Measurements from ENCODE around the gene SLCO1A2. TPM values are rescaled to one million over a fixed set of nuclear protein-coding genes. Genes with fewer than 3 reads are reported as not detected.

The SLCO1A2 gene
- total and polyA plus RNA-seq, 2 donors (not counting 3 experiments of a cell fraction or from before 2014, with no cell fraction given), result not detected

DNA sequence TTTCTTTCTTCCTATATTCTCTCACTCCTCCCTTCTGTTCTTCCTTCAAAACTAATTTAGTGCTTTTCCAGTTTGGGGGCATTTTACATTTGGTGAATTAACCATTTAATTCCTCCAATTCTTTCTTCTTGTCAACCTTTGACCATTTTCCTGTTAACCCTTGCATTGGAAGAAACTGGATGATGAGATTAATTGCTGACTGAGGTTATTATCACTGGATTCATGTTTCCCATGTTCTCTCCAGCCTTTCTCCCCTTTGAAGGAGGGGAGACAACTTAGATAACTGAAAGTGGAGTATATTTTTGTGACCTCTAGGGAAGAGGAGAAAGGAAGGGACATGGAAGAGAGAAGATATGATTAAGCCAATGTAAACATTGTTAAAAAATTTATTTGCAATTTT, 70.5 kb downstream of the SLCO1A2 start:
- FAIRE-seq, result no peak

More for the DNA sequence above, 70.5 kb downstream of the SLCO1A2 start:
- no TSS peak for BruUV-seq (replicated peaks)
- H3K36me3 ChIP-seq (ENCODE audit: control insufficient read depth in 2 of 2, extremely low read depth in 1 of 2, insufficient read depth in 2 of 2, low read length in 2 of 2), result no peaks in the 10 kb centered on the region
- no peak overlapping the region for H2AFZ ChIP-seq (ENCODE audit: low read depth, low read length)
- H4K20me1 ChIP-seq (replicated peaks; ENCODE audit: control insufficient read depth, extremely low read depth, insufficient read depth, low read length), result no peaks in the 10 kb centered on the region
- H3K4me2 ChIP-seq (ENCODE audit: insufficient read depth, low read length), result no peak overlapping the region
- dilution Hi-C loops (cut with MboI; ENCODE audit: extremely low pct_ligation_motif_present, low sequenced_read_pairs), result no loop called here
- H3K27ac ChIP-seq (ENCODE audit: insufficient read depth, low read depth, low read length), result no peak overlapping the region
- no peak for DNase-seq (ENCODE audit: low read depth, low spot score)
- no peak overlapping the region for H3K9ac ChIP-seq (replicated peaks; ENCODE audit: extremely low read depth, insufficient read depth, low read length)
- peaks cover 5 to 10% of the 10 kb centered on the region in 2 experiments for H3K27me3 ChIP-seq (ENCODE audit: control insufficient read depth in 2 of 2, insufficient read depth in 2 of 2, low read length in 2 of 2)
- no peak overlapping the region for H3K4me3 ChIP-seq (replicated peaks in 1 of 3; ENCODE audit: insufficient read depth in 1 of 3, low read depth in 1 of 3, low read length in 3 of 3)
- no peaks in the 10 kb centered on the region for H3K9me1 ChIP-seq (replicated peaks; ENCODE audit: control insufficient read depth, extremely low read depth, insufficient read depth, low read length)
- ChIA-PET CTCF (no interaction called here), POLR2A (no interaction called here)
- H3K79me2 ChIP-seq (ENCODE audit: control insufficient read depth, insufficient read depth, low read length), result no peaks in the 10 kb centered on the region
- no peaks in the 10 kb centered on the region for H3K9me3 ChIP-seq (replicated peaks; ENCODE audit: control insufficient read depth, insufficient read depth, low read length)
- intact Hi-C loops (cut with micrococcal nuclease), result no loop called here
- H3K4me1 ChIP-seq (ENCODE audit: control insufficient read depth, extremely low read depth, insufficient read depth, low read length), result no peaks in the 10 kb centered on the region
- TF ChIP-seq EZH2 (IDR thresholded peaks at IDR 0.05; ENCODE audit: borderline replicate concordance, low read depth, low read length, severe bottlenecking), result no peak
- TF ChIP-seq, protein P1, sequence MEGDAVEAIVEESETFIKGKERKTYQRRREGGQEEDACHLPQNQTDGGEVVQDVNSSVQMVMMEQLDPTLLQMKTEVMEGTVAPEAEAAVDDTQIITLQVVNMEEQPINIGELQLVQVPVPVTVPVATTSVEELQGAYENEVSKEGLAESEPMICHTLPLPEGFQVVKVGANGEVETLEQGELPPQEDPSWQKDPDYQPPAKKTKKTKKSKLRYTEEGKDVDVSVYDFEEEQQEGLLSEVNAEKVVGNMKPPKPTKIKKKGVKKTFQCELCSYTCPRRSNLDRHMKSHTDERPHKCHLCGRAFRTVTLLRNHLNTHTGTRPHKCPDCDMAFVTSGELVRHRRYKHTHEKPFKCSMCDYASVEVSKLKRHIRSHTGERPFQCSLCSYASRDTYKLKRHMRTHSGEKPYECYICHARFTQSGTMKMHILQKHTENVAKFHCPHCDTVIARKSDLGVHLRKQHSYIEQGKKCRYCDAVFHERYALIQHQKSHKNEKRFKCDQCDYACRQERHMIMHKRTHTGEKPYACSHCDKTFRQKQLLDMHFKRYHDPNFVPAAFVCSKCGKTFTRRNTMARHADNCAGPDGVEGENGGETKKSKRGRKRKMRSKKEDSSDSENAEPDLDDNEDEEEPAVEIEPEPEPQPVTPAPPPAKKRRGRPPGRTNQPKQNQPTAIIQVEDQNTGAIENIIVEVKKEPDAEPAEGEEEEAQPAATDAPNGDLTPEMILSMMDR (IDR thresholded peaks at IDR 0.05; ENCODE audit: extremely low read depth in 1 of 2, insufficient read depth in 1 of 2, low read depth in 1 of 2, low read length in 2 of 2), result no peak
- no peak for TF ChIP-seq GATA2 (IDR thresholded peaks at IDR 0.05; ENCODE audit: insufficient read depth, insufficient read length, low read depth, low read length)
- TF ChIP-seq FOS (IDR thresholded peaks at IDR 0.05; ENCODE audit: borderline replicate concordance, insufficient read depth, low read length), result no peak
- no peak for TF ChIP-seq POLR2AphosphoS5 (IDR thresholded peaks at IDR 0.05; ENCODE audit: insufficient read depth, low read depth, low read length)
- no peak for TF ChIP-seq MYC (IDR thresholded peaks at IDR 0.05; ENCODE audit: low read depth, low read length)
- TF ChIP-seq, protein P2, sequence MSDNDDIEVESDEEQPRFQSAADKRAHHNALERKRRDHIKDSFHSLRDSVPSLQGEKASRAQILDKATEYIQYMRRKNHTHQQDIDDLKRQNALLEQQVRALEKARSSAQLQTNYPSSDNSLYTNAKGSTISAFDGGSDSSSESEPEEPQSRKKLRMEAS (IDR thresholded peaks at IDR 0.05; ENCODE audit: insufficient read depth, insufficient read length), result no peak
- no peak for TF ChIP-seq JUN (IDR thresholded peaks at IDR 0.05; ENCODE audit: borderline replicate concordance, insufficient read depth, insufficient read length, low read depth)
- no peak for TF ChIP-seq POLR2A (IDR thresholded peaks at IDR 0.05; ENCODE audit: low read depth, low read length)

All from endothelial cell of umbilical vein (primary cell).